Muscle layer of duodenum (tissue), 2 donors: ENCODE results near the gene RNF151.
"Not testable (repeated sequence)": the region's sequence is repeated elsewhere in the genome, so short reads cannot be mapped to it uniquely, and the experiment has no call there.

Source experiments
- H3K27ac ChIP-seq: one replicate; pipeline ENCODE4 v1.7.0; 2013; ENCODE audit warnings: mild to moderate bottlenecking, low read length
- H3K27me3 ChIP-seq: one replicate; pipeline ENCODE4 v1.7.0; 2013; ENCODE audit warnings: low read depth, mild to moderate bottlenecking, control low read depth, low read length
- H3K36me3 ChIP-seq, 2 donors: one replicate each; pipeline ENCODE4 v1.7.0; 2013; ENCODE audit warnings: low read length in 2 of 2, control low read depth in 1 of 2, mild to moderate bottlenecking in 1 of 2; ENCODE audit not compliant: insufficient read depth in 2 of 2, control insufficient read depth in 1 of 2
- H3K4me1 ChIP-seq, 2 donors: one replicate each; pipeline ENCODE4 v1.7.0; 2013; ENCODE audit warnings: low read length in 2 of 2, mild to moderate bottlenecking in 2 of 2, control low read depth in 1 of 2, moderate library complexity in 1 of 2; ENCODE audit not compliant: insufficient read depth in 2 of 2, control insufficient read depth in 1 of 2
- H3K4me3 ChIP-seq, 2 donors: one replicate each; pipeline ENCODE4 v1.7.0; 2013; ENCODE audit warnings: low read length in 2 of 2, low read depth in 1 of 2, mild to moderate bottlenecking in 1 of 2
- H3K9me3 ChIP-seq, 2 donors: one replicate each; pipeline ENCODE4 v1.7.0; 2013; ENCODE audit warnings: low read length in 2 of 2, control low read depth in 1 of 2, mild to moderate bottlenecking in 1 of 2; ENCODE audit not compliant: control insufficient read depth in 1 of 2
- donor health status: healthy.

Gene RNF151, protein sequence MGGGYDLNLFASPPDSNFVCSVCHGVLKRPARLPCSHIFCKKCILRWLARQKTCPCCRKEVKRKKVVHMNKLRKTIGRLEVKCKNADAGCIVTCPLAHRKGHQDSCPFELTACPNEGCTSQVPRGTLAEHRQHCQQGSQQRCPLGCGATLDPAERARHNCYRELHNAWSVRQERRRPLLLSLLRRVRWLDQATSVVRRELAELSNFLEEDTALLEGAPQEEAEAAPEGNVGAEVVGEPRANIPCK

DNA sequence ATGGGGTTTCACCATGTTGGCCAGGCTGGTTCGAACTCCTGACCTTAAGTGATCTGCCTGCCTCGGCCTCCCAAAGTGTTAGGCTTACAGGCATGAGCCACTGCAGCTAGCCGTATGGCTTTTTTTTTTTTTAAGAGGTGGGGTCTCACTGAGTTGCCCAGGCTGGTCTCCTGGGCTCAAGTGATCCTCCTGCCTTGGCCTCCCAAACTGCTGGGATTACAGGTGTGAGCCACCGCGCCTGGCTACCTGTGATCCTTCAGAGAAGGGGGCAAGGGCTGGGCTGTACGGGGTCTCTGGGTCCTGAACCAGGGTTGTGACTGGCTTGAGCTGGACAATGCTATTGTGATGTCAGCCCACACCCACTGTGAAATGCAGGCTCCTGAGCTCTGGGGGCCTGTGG, at the start of gene RNF151:
RNF151 (plus strand) TSS at position 397 of the 400 bp plus-strand sequence. CDS start 26 bp downstream, outside the sequence.
- peak within 1 kb of the TSS; percentile 94 for H3K27ac ChIP-seq
- peak within 1 kb of the TSS; percentile 77 to 80 for H3K4me3 ChIP-seq
- no peaks in the 10 kb centered on the region for H3K9me3 ChIP-seq
- H3K4me1 ChIP-seq: peaks cover 5 to 24% of the 10 kb centered on the region in 2 donors
- H3K36me3 ChIP-seq: peaks cover 3 to 15% of the 10 kb centered on the region in 2 donors
- H3K27me3 ChIP-seq: no peaks in the 10 kb centered on the region

DNA sequence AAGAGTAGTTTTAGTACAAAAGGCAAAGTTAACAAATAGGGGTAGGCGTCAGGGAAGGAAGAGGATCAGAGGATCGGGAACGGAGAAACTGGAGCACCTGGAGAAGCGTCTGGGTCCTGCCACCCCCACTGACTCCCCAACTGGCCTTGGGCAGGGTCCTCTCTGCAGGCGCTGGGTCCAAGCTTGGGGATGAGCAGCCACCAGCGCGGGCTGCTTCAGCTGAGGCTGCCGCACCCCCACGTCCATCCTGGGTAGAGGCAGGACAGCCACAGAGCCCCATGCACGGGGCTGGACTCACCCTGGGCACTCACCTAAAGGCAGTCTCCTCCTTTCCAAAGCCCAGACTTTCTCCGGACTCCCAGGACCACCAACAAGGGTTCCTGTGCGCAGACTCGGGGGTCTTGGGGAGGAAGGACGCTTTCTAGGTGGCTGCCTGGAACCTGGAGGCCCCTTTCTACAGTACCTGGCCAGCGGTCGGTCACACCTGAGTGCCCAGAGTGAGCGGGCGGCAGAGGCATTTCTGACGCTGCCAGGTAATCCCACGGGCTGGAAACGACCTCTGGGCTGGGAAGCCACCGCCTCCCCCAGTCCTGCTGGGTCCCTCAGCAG, 49.5 kb upstream of the RNF151 start:
- Histone ChIP-seq H3K4me1 (peaks cover 3 to 10% of the 10 kb centered on the region in 2 donors), H3K27me3 (peaks cover 53% of the 10 kb centered on the region), H3K36me3 (no peaks in the 10 kb centered on the region), H3K4me3 (no peak overlapping the region), H3K27ac (no peak overlapping the region), H3K9me3 (no peaks in the 10 kb centered on the region)

DNA sequence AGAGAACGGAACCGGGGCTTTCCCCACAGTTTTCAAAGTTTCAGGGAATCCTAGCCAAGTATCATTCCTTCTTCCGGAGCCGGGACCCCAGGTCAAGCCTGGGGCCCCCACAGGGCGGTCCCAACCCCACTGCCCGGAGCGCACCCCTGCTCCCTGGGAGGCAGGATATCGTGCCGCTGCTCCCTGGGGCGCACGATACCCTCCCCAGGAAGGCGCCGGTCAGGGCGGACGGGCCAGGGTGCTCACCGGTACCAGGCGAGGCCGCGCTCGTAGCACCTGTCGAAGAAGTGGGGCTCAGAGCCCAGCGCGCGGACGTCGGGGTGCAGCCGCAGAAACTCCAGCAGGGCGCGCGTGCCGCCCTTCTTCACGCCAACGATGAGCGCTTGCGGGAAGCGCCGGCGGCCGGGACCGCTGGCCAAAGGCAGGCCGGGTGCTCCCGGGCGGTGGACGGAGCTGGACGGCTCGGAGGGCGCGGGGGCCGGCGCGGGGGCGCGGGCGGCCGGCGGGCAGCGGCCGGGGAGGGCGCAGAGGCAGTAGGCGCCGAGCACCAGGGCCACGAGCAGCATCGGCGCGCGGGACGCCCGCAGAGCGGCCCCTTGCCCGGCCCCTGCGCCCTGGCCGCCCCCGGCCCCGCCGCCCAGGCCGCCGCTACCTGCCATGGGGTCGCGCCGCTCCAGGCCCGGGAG, 48.8 kb upstream of the RNF151 start:
- Histone ChIP-seq H3K4me1 (peaks cover 3 to 10% of the 10 kb centered on the region in 2 donors), H3K36me3 (no peaks in the 10 kb centered on the region), H3K4me3 (no peak overlapping the region), H3K27me3 (peaks cover 59% of the 10 kb centered on the region), H3K27ac (no peak overlapping the region), H3K9me3 (peaks cover 0 to 2% of the 10 kb centered on the region in 2 donors)

DNA sequence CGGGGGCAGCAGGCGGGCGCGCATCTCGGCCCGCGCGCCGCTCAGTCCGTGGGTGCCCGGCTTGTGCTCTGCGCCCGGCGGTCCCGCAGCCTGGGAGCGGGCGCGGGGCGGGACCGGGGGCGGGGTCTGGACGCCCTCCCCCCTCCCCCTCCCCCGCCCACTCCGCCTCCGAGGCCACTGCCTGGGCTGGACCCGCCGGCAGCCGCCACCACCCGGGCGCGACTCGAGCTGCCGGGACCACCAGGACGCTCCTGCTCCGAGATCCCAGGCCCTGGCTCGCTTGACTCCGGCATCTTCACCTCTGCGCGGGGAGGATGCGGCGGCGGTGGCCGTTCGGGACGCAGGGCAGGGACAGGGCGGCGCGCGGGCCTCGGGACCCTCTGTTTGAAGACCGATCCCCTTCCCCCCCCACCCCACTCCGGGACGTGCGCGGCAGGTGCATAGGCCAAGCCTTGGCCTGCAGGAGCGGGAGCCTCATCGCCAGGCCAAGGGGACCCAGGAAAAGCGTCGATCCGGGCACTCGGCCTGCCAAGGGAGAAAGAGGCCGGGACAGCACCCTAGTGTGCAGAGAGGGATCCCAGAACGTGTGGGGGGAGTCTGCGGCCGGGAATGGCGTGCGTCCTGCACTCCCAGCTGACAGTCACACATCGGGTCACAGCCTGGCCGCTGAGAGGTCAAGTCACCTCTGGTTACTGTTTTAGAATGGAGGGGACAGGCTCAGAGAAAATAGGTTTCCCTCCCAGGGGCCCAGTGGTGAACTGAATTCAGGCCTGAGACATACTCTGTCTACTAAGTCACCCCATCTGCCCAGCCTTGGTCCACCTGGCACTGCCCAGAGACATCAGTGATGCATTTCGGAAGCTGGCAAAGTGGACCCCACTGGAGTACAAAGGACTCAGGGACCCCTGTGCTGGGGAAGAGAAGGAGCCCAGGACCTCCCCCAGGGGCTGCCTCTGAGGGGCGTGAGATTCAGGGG, 48.0 kb upstream of the RNF151 start, which contains the start of gene HS3ST6:
HS3ST6 (minus strand) TSS at position 65 of the 976 bp plus-strand sequence. CDS start 92 bp downstream, outside the sequence.
- Histone ChIP-seq H3K27me3 (peaks cover 66% of the 10 kb centered on the region), H3K27ac (no peak within 1 kb of the TSS), H3K4me3 (no peak within 1 kb of the TSS), H3K36me3 (no peaks in the 10 kb centered on the region), H3K9me3 (peaks cover 0 to 2% of the 10 kb centered on the region in 2 donors), H3K4me1 (peaks cover 3 to 15% of the 10 kb centered on the region in 2 donors)

DNA sequence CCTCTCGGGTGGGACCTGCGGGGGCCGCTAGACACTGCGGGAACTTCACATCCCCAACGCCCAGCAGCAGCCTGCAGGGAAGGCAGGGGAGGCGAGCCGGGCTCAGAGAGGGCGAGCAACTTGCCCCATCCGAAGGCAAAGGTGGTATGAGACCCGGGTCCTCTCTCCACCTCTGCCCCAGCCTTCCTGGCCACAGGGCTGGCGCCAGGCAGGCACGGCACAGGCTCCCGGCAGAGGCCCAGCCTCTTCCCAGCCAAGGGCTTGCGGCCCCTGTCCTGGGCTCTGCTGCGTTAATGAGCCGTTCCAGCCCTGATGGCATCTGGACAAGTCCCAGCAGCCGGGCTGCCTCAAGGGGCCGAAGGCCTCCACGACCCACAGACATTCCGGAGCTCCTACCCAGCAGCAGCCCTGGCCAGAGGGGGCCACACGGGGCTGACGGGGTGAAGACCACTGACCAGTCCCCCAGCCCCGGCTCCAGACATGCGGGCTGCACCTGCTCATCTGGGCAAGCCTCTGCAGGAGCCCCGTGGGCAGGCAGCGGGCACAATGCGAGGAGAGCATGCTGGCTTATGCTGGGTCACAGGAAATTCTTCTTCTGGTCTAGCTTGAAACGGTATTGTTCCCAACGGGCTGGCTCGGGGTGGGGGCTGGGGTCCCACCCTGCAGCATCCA, 47.2 kb upstream of the RNF151 start:
- peaks cover under 1 to 17% of the 10 kb centered on the region in 2 donors for H3K4me1 ChIP-seq
- no peak overlapping the region for H3K4me3 ChIP-seq
- peaks cover 68% of the 10 kb centered on the region for H3K27me3 ChIP-seq
- peaks cover 0 to 2% of the 10 kb centered on the region in 2 donors for H3K9me3 ChIP-seq
- H3K27ac ChIP-seq: no peak overlapping the region
- no peaks in the 10 kb centered on the region for H3K36me3 ChIP-seq

DNA sequence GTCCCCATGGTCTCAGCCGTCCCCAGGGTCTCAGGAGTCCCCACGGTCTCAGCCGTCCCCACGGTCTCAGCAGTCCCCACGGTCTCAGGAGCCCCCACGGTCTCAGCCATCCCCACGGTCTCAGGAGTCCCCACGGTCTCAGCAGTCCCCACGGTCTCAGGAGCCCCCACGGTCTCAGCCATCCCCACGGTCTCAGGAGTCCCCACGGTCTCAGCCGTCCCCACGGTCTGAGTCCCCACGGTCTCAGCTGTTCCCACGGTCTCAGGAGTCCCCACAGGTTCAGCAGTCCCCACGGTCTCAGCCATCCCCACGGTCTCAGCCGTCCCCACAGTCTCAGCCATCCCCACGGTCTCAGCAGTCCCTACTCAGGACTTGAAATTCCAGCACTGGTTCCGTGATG, 46.5 kb upstream of the RNF151 start:
- peaks cover 0 to 17% of the 10 kb centered on the region in 2 donors for H3K4me1 ChIP-seq
- not testable (repeated sequence) for H3K4me3 ChIP-seq, H3K9me3 ChIP-seq, H3K36me3 ChIP-seq, H3K27ac ChIP-seq
- peaks cover 68% of the 10 kb centered on the region for H3K27me3 ChIP-seq

DNA sequence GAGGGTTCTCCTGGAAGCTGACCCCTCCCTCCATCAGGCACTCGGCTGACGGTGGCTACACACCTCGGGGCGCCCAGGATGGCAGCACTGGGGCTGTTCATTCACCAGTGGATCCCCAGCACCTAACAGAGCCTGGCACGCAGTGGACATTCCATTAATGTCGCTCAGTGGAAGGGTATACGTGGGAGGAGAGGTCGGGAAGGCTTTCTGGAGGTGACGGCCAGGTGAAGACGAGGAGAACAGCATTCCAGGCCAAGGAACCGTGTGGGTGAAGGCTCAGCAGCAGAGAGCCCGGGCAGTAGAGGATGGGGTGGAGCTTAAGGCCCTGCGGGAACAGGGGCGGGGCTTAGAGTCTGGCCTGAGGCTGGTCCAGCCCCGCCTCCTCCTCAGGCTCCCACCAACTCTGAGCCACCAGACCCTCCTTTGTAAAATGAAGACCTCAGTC, 45.9 kb upstream of the RNF151 start:
- no peaks in the 10 kb centered on the region for H3K36me3 ChIP-seq
- H3K27me3 ChIP-seq: peaks cover 63% of the 10 kb centered on the region
- peaks cover 0 to 17% of the 10 kb centered on the region in 2 donors for H3K4me1 ChIP-seq
- peaks cover 0 to 2% of the 10 kb centered on the region in 2 donors for H3K9me3 ChIP-seq
- H3K27ac ChIP-seq: no peak overlapping the region
- no peak overlapping the region for H3K4me3 ChIP-seq

DNA sequence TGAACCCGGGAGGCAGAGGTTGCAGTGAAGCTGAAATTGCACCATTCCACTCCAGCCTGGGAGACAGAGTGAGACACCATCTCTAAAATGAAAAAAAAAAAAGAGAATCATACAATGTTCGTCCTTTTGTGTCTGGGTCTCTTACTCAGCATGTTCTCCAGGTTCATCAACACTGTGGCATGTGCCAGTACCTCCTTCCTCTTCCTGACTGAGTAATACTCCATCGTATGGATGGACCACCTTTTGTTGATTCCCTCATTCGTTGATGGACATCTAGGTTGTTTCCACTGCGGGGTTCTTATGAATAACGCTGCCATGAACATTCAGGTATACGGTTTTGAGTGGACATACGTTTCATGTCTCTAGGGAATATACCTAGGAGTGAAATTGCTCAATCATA, 44.3 kb upstream of the RNF151 start:
- Histone ChIP-seq H3K27ac (no peak overlapping the region), H3K27me3 (peaks cover 48% of the 10 kb centered on the region), H3K4me1 (peaks cover 0 to 14% of the 10 kb centered on the region in 2 donors), H3K9me3 (peaks cover 0 to 2% of the 10 kb centered on the region in 2 donors), H3K36me3 (no peaks in the 10 kb centered on the region), H3K4me3 (no peak overlapping the region)

DNA sequence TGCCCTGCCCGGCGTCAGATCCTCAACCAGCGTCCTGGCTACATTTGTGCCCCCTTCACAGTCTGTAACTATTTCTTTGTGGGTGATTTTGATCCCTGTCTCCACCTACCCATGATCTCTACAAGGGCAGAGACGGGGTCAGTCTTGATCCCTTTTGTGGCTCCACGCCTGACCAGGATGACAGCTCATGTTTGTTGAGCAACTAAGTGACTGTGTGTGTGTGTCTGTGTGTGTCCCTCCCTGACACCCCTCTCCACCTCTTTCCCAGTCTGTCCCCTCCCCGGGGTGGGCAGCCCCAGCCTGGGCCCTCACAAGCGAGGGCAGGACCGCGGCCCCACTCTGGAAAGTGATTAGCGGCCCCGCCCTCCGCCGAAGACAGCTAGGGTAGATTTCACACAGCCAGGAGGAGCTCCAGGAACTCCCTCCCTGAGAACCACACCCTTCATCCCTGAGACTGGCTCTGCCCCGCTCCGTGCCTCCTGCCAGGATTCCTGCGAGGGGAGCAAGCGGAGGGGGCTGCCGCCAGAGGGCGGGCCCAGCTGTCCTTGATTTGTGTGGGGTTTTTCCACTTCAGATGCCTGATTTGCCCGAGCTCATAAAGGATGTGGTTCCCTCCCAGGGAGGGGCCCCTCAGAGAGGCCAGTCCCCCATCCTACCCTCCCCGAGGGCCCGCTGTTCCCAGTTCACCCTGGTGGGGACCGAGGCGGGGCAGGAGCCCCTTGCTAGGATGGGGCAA, 43.2 kb upstream of the RNF151 start:
- peaks cover 0 to 9% of the 10 kb centered on the region in 2 donors for H3K4me1 ChIP-seq
- H3K9me3 ChIP-seq: peaks cover 0 to 2% of the 10 kb centered on the region in 2 donors
- peaks cover 43% of the 10 kb centered on the region for H3K27me3 ChIP-seq
- no peak overlapping the region for H3K4me3 ChIP-seq
- H3K36me3 ChIP-seq: no peaks in the 10 kb centered on the region
- no peak overlapping the region for H3K27ac ChIP-seq

DNA sequence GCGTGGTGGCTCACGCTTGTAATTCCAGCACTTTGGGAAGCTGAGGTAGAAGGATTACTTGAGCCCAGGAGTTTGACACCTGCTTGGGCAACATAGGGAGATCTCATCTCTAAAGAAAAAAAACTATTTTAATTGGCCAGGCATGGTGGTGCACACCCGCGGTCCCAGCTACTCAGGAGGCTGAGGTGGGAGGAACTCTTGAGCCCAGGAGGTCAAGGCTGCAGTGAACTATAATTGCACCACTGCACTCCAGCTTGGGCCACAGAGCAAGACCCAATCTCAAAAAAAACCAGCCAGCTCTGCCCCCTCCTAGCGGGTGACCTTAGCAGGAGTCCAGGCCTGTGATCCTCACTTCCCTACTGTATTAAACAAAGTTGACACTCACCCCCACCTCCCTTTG, 42.6 kb upstream of the RNF151 start:
- H3K9me3 ChIP-seq: peaks cover 0 to 2% of the 10 kb centered on the region in 2 donors
- H3K27ac ChIP-seq: no peak overlapping the region
- H3K27me3 ChIP-seq: peaks cover 37% of the 10 kb centered on the region
- no peaks in the 10 kb centered on the region for H3K36me3 ChIP-seq
- peaks cover 0 to 8% of the 10 kb centered on the region in 2 donors for H3K4me1 ChIP-seq
- no peak overlapping the region for H3K4me3 ChIP-seq
